Activated naive CD8-positive, alpha-beta T cell (primary cell): ENCODE measurements around the gene MNDA.
A peak's percentile ranks its signal among the peaks of the same experiment; 100 is the strongest.

Experiments used
- H3K27ac Mint-ChIP-seq: one replicate; pipeline ENCODE4 v1.8.0; 2021; ENCODE audit warnings: mixed read lengths
- H3K27me3 Mint-ChIP-seq: one replicate; pipeline ENCODE4 v1.8.0; 2021; ENCODE audit warnings: mixed read lengths
- H3K36me3 Mint-ChIP-seq: one replicate; pipeline ENCODE4 v1.8.0; 2021; ENCODE audit warnings: mixed read lengths
- H3K4me1 Mint-ChIP-seq: one replicate; pipeline ENCODE4 v1.8.0; 2021; ENCODE audit warnings: low read depth, mixed read lengths
- H3K4me3 Mint-ChIP-seq: one replicate; pipeline ENCODE4 v1.8.0; 2021; ENCODE audit warnings: mild to moderate bottlenecking, mixed read lengths
- H3K9me3 Mint-ChIP-seq: one replicate; pipeline ENCODE4 v1.8.0; 2021; ENCODE audit warnings: low read depth, mixed read lengths

The MNDA gene

DNA sequence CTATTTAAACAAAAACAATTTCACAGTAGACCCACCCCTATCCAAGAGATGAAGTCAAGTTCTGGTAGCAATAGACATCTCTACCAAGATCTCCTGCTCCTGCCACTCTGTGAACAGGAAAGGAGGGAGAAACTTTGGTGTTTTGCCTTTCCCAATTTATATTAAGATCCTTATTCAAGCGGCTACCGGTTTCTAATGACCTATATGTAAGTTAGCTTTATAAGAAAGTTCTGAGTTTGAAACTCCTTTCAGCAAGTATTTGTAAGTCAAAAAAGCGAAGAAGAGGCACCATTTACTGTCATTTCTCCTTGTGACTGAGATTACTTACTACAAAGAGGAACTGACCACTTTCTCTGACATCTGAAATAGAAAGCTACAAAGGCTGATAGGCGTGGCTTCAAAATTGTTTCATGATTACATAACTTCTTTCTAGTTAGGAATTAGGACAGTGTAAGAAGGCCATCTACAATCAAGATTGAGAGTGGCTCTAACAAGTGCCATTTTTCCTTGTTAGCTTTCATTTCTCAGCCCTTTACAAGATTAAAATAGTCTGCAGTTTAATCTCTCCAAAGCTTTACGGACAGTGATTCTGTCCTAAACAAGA, at the start of gene MNDA:
MNDA (plus strand) TSS at position 448 of the 604 bp plus-strand sequence. CDS start 10,803 bp downstream, outside the sequence.
- peaks cover 7% of the 10 kb centered on the region for H3K9me3 Mint-ChIP-seq

GRCh38 chr1:158793604-158794003, 37.5 kb upstream of the MNDA start:
- Mint-ChIP-seq H3K36me3 (no peaks in the 10 kb centered on the region), H3K27me3 (peaks cover 6% of the 10 kb centered on the region), H3K9me3 (no peaks in the 10 kb centered on the region), H3K27ac (no peak overlapping the region), H3K4me1 (no peaks in the 10 kb centered on the region), H3K4me3 (no peak overlapping the region)

More for the DNA sequence above, at the start of gene MNDA:
- H3K4me1 Mint-ChIP-seq, result peaks cover 2% of the 10 kb centered on the region
- H3K4me3 Mint-ChIP-seq, result no peak within 1 kb of the TSS
- peaks cover 3% of the 10 kb centered on the region for H3K36me3 Mint-ChIP-seq
- H3K27me3 Mint-ChIP-seq, result no peaks in the 10 kb centered on the region
- H3K27ac Mint-ChIP-seq, result peak within 1 kb of the TSS; percentile 17

DNA sequence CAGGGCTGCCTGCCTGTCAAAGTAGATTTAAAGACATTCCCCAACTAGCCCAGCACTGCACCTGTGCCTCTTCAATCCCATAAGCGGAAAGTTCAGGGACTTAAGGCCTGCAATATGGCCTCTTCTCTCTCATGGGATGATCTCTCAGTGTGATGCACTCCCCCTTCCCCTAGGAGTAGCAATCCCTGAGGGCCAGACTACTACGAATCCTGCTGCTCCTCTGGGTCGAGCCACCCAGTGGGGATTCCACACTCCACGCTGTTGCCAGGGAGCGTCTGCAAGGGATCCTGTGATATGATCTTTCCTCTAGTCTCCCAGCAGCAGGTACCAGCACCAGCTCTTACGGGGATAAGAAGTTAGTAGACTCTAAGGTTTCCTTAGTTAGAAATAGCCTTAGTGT, 36.9 kb upstream of the MNDA start:
- Mint-ChIP-seq H3K9me3 (no peaks in the 10 kb centered on the region), H3K27me3 (peaks cover 6% of the 10 kb centered on the region), H3K4me3 (no peak overlapping the region), H3K36me3 (no peaks in the 10 kb centered on the region), H3K27ac (no peak overlapping the region), H3K4me1 (no peaks in the 10 kb centered on the region)

DNA sequence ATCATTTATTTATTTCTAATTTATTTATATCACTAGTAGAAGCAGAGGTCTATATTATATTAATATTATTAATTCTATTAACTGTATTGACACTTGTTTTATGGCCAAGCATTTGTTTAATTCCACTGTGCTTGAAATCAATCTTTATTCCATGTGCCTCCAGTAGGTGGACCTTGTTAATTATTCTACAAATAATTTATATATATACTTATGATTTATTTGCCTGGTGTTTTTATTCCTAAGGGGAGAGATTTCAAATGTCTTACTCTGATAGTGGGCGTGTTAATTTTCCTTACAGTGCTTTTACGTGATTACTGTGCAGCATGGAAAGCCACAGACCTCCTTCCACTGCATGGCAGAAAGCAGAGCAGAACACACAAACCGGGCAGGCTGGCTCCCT, 32.6 kb upstream of the MNDA start:
- Mint-ChIP-seq H3K9me3 (no peaks in the 10 kb centered on the region), H3K4me3 (no peak overlapping the region), H3K36me3 (no peaks in the 10 kb centered on the region), H3K27me3 (peaks cover 6% of the 10 kb centered on the region), H3K4me1 (no peaks in the 10 kb centered on the region), H3K27ac (no peak overlapping the region)

DNA sequence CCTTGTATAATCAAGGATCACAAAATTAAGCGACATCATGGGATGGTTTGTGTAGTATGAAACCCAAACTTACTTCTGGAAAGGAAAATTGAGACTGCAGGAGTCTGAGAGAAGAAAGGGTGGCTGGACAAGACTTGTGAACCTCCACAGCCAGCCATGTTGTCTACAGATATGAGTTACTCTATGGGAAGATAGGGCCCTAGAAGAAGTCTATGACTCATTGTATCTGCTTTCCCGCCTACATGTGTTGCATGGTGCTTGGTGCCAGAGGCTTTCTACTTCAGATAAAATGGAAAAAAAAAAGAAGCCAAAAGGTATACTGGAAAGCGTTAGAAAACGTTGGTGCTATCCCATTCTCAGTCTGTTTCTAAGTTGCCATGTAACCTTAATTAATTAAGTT, 31.5 kb upstream of the MNDA start:
- Mint-ChIP-seq H3K9me3 (no peaks in the 10 kb centered on the region), H3K36me3 (no peaks in the 10 kb centered on the region), H3K27ac (no peak overlapping the region), H3K4me1 (no peaks in the 10 kb centered on the region), H3K27me3 (peaks cover 3% of the 10 kb centered on the region), H3K4me3 (no peak overlapping the region)

DNA sequence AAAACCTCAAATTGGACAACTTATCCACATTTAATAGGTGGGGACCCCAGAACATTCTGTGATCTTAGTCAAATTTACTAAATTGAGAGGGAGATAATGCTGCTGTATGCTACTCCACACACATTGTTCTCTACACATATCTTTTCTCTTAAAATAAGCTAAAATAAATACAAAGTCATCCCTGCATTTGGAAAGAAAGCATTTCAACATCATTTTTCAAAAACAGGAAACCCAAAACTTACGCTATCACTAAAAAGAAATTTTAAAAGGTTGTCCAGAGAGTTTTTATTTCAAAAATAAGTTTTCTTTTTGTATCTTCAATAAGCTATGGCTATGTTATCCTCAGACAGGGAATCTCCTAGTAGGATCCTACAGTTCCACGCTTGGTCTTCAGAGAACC, 30.6 kb upstream of the MNDA start:
- Mint-ChIP-seq H3K27me3 (peaks cover 3% of the 10 kb centered on the region), H3K4me3 (no peak overlapping the region), H3K9me3 (no peaks in the 10 kb centered on the region), H3K4me1 (no peaks in the 10 kb centered on the region), H3K27ac (no peak overlapping the region), H3K36me3 (no peaks in the 10 kb centered on the region)

- no peaks in the 10 kb centered on the region for H3K36me3 Mint-ChIP-seq
- H3K4me1 Mint-ChIP-seq, result no peaks in the 10 kb centered on the region
- peaks cover 3% of the 10 kb centered on the region for H3K27me3 Mint-ChIP-seq
- H3K27ac Mint-ChIP-seq, result no peak overlapping the region
- H3K9me3 Mint-ChIP-seq, result no peaks in the 10 kb centered on the region
- no peak overlapping the region for H3K4me3 Mint-ChIP-seq
These were observed 29.8 kb upstream of the MNDA start for GRCh38 chr1:158801396-158801795.

GRCh38 chr1:158803678-158804077, 27.5 kb upstream of the MNDA start:
- H3K4me1 Mint-ChIP-seq, result no peaks in the 10 kb centered on the region
- no peak overlapping the region for H3K4me3 Mint-ChIP-seq
- peaks cover 3% of the 10 kb centered on the region for H3K27me3 Mint-ChIP-seq
- H3K9me3 Mint-ChIP-seq, result no peaks in the 10 kb centered on the region
- H3K36me3 Mint-ChIP-seq, result no peaks in the 10 kb centered on the region
- no peak overlapping the region for H3K27ac Mint-ChIP-seq

DNA sequence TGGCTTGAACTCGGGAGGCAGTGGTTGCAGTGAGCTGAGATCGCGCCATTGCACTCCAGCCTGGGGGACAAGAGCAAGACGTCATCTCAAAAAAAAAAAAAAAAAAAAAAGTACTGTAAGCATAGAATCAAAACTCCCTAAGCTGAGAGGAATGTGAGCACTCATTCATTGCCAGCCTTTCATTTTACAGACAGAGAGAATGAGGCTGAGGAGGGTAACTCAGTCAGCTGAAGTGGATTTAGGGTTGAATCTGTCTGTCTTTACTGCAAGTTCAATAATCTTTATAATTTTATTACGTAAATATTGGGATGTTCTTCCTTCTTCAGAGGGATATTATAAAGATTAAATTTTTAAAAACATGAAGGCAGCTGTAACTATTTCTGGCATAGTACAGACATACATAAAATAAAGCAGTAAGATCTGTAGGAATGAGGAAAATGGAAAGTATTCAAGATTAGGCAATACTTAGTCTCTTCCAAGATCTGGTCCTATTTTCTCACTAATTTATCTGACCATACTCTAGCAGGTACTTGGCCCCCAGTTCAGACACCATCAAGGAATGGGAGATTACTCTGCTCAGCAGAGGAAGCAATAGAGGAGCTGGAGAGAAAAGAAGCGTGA, 24.1 kb upstream of the MNDA start:
- H3K27ac Mint-ChIP-seq, result no peak overlapping the region
- no peaks in the 10 kb centered on the region for H3K36me3 Mint-ChIP-seq
- H3K4me3 Mint-ChIP-seq, result no peak overlapping the region
- no peaks in the 10 kb centered on the region for H3K4me1 Mint-ChIP-seq
- peaks cover 2% of the 10 kb centered on the region for H3K27me3 Mint-ChIP-seq
- H3K9me3 Mint-ChIP-seq, result no peaks in the 10 kb centered on the region

GRCh38 chr1:158809256-158809655, 21.9 kb upstream of the MNDA start:
- H3K27ac Mint-ChIP-seq, result no peak overlapping the region
- H3K4me3 Mint-ChIP-seq, result no peak overlapping the region
- H3K4me1 Mint-ChIP-seq, result no peaks in the 10 kb centered on the region
- no peaks in the 10 kb centered on the region for H3K36me3 Mint-ChIP-seq
- no peaks in the 10 kb centered on the region for H3K27me3 Mint-ChIP-seq
- no peaks in the 10 kb centered on the region for H3K9me3 Mint-ChIP-seq

DNA sequence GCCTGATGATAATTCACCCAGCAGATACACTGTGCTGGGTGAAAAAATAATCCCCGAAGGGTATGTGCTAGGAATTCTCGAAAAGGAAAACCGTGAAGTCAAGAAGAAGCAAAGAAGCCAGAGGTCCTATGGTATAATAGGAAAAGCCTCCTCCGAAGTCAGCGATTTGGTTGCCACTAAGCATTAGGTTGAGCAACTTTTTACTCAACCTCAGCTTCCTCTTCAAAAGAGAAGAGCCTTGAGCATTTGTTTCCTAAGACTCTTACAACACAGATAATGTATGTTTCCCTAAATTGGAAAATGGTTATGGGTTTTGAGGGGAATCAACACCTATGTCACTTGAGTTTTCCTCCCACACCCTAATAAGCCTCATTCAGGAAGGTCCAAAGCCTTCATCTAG, 21.3 kb upstream of the MNDA start:
- Mint-ChIP-seq H3K9me3 (no peaks in the 10 kb centered on the region), H3K27ac (no peak overlapping the region), H3K27me3 (no peaks in the 10 kb centered on the region), H3K4me1 (no peaks in the 10 kb centered on the region), H3K4me3 (no peak overlapping the region), H3K36me3 (no peaks in the 10 kb centered on the region)

- Mint-ChIP-seq H3K36me3 (no peaks in the 10 kb centered on the region), H3K27ac (no peak overlapping the region), H3K27me3 (no peaks in the 10 kb centered on the region), H3K4me1 (no peaks in the 10 kb centered on the region), H3K9me3 (no peaks in the 10 kb centered on the region), H3K4me3 (no peak overlapping the region)
These were observed 20.8 kb upstream of the MNDA start for GRCh38 chr1:158810311-158810710.

- Mint-ChIP-seq H3K27ac (no peak overlapping the region), H3K4me3 (no peak overlapping the region), H3K27me3 (no peaks in the 10 kb centered on the region), H3K4me1 (no peaks in the 10 kb centered on the region), H3K36me3 (no peaks in the 10 kb centered on the region), H3K9me3 (no peaks in the 10 kb centered on the region)
These were observed 18.8 kb upstream of the MNDA start for GRCh38 chr1:158812336-158812735.

- no peak overlapping the region for H3K27ac Mint-ChIP-seq
- H3K4me1 Mint-ChIP-seq, result no peaks in the 10 kb centered on the region
- H3K4me3 Mint-ChIP-seq, result no peak overlapping the region
- H3K9me3 Mint-ChIP-seq, result no peaks in the 10 kb centered on the region
- no peaks in the 10 kb centered on the region for H3K27me3 Mint-ChIP-seq
- H3K36me3 Mint-ChIP-seq, result no peaks in the 10 kb centered on the region
These were observed 18.0 kb upstream of the MNDA start for GRCh38 chr1:158813164-158813563.

GRCh38 chr1:158814970-158815369, 16.2 kb upstream of the MNDA start:
- no peak overlapping the region for H3K27ac Mint-ChIP-seq
- no peaks in the 10 kb centered on the region for H3K27me3 Mint-ChIP-seq
- peaks cover 9% of the 10 kb centered on the region for H3K4me1 Mint-ChIP-seq
- no peak overlapping the region for H3K4me3 Mint-ChIP-seq
- no peaks in the 10 kb centered on the region for H3K9me3 Mint-ChIP-seq
- H3K36me3 Mint-ChIP-seq, result no peaks in the 10 kb centered on the region

- Mint-ChIP-seq H3K4me1 (peaks cover 9% of the 10 kb centered on the region), H3K27me3 (peaks cover 2% of the 10 kb centered on the region), H3K4me3 (no peak overlapping the region), H3K9me3 (no peaks in the 10 kb centered on the region), H3K36me3 (no peaks in the 10 kb centered on the region), H3K27ac (no peak overlapping the region)
These were observed 12.6 kb upstream of the MNDA start for GRCh38 chr1:158818560-158818959.
